ENCODE data around the gene PGLYRP1. TPM values are rescaled to one million over a fixed set of nuclear protein-coding genes. Genes with fewer than 3 reads are reported as not detected.

PGLYRP1 gene
- total and polyA plus RNA-seq, 2 of the 4 experiments (the other 2 are of a cell fraction), result not detected

- no peaks in the 10 kb centered on the region for H3K4me1 ChIP-seq (ENCODE audit: control insufficient read depth, insufficient read depth, low read length)
These were observed 3.0 kb upstream of the PGLYRP1 start for GRCh38 chr19:46025835-46026234.

More at GRCh38 chr19:46025835-46026234, 3.0 kb upstream of the PGLYRP1 start:
- H3K4me2 ChIP-seq (ENCODE audit: low read depth, low read length), result no peak overlapping the region
- no peak overlapping the region for H4K5ac ChIP-seq (ENCODE audit: low read depth, low read length)
- no peak overlapping the region for H2BK5ac ChIP-seq (ENCODE audit: low read depth, low read length, poor library complexity, severe bottlenecking)
- H2BK120ac ChIP-seq (ENCODE audit: low read depth, low read length), result no peak overlapping the region
- no peak overlapping the region for H3K4me3 ChIP-seq (ENCODE audit: insufficient read depth, low read depth, low read length)
- no peaks in the 10 kb centered on the region for H3K36me3 ChIP-seq (ENCODE audit: control insufficient read depth, insufficient read depth, low read length)
- no peak for TF ChIP-seq FOS (IDR thresholded peaks at IDR 0.05; ENCODE audit: low read depth, low read length)
- TF ChIP-seq MAFK (IDR thresholded peaks at IDR 0.05; ENCODE audit: low read depth, low read length), result no peak
- no peak for TF ChIP-seq POLR2A (IDR thresholded peaks at IDR 0.05; ENCODE audit: low read depth, low read length)
- TF ChIP-seq RCOR1 (IDR thresholded peaks at IDR 0.05; ENCODE audit: insufficient replicate concordance, low read length), result no peak
- TF ChIP-seq ELK1 (IDR thresholded peaks at IDR 0.05; ENCODE audit: borderline replicate concordance, low read depth, low read length), result no peak
- TF ChIP-seq SMC3 (IDR thresholded peaks at IDR 0.05; ENCODE audit: low read depth, low read length), result no peak
- TF ChIP-seq RAD21 (IDR thresholded peaks at IDR 0.05; ENCODE audit: low read length), result no peak
- no peak for TF ChIP-seq CTCF (conservative IDR thresholded peaks at IDR 0.05; ENCODE audit: low read depth, low read length)
- H3K14ac ChIP-seq (replicated peaks; ENCODE audit: low read depth, low read length), result no peak overlapping the region
- no peak overlapping the region for H4K91ac ChIP-seq (ENCODE audit: insufficient read depth, low read depth, low read length)
- WGBS, 2 experiments (ENCODE audit: extremely low coverage in 2 of 2, insufficient read length in 1 of 2), result no CpG with 5 or more reads among the region's 3 CpGs
- H2AK5ac ChIP-seq (ENCODE audit: low read depth, low read length), result no peak overlapping the region
- in situ Hi-C loops (cut with MboI; ENCODE audit: low sequenced_read_pairs), result loop anchor here (5.0 to 10.0 kb wide), 2 partner anchors 49 to 241 kb away; no protein-coding TSS in a partner anchor
- no peak overlapping the region for H3K9ac ChIP-seq (ENCODE audit: low read depth, low read length)
- H4K20me1 ChIP-seq (ENCODE audit: insufficient read depth, low read length), result no peaks in the 10 kb centered on the region
- no peak overlapping the region for H3K27ac ChIP-seq (ENCODE audit: insufficient read depth, low read length)
- no peak overlapping the region for H3K56ac ChIP-seq (ENCODE audit: extremely low read depth, insufficient read depth, low read length)
- intact Hi-C loops (cut with micrococcal nuclease), result loop anchor here (2.0 kb wide), 1 partner anchor 43 kb away; no protein-coding TSS in a partner anchor
- DNase-seq (no peak), ATAC-seq (ENCODE audit: low read depth) (no peak)
- no peak overlapping the region for H3K18ac ChIP-seq (ENCODE audit: low read depth, low read length)
- ChIA-PET CTCF (interaction anchor here (1.4 to 4.2 kb wide), 2 partner anchors 48 to 53 kb away, joined by 4 to 27 read pairs; no protein-coding TSS in a partner anchor), POLR2A (ENCODE audit: unreplicated experiment) (no interaction called here)
- no peak overlapping the region for H4K8ac ChIP-seq (ENCODE audit: low read depth in 2 of 2, low read length in 2 of 2)
- no peak overlapping the region for H3K23ac ChIP-seq (ENCODE audit: low read depth, low read length)
- H2BK15ac ChIP-seq (ENCODE audit: low read depth, low read length), result no peak overlapping the region
- no peaks in the 10 kb centered on the region for H3K9me1 ChIP-seq (ENCODE audit: insufficient read depth, low read length)
- H2BK20ac ChIP-seq (ENCODE audit: low read depth, low read length), result no peak overlapping the region
- no peaks in the 10 kb centered on the region for H3K9me3 ChIP-seq (ENCODE audit: control insufficient read depth, insufficient read depth, low read length)
- H3K27me3 ChIP-seq (ENCODE audit: control insufficient read depth, insufficient read depth, low read length), result peaks cover 4% of the 10 kb centered on the region; the same call in 1 of the 2 replicates
- H3K79me1 ChIP-seq (ENCODE audit: low read depth in 1 of 2, low read length in 2 of 2), result no peaks in the 10 kb centered on the region
- no peak overlapping the region for H3K4ac ChIP-seq (ENCODE audit: low read depth, low read length)
- BruUV-seq (replicated peaks), result no TSS peak
- no peak overlapping the region for H2AK9ac ChIP-seq (replicated peaks; ENCODE audit: low read depth, low read length, poor library complexity)
- dilution Hi-C loops (cut with HindIII; ENCODE audit: low sequenced_read_pairs, unreplicated experiment), result no loop called here
- no peak overlapping the region for H2AFZ ChIP-seq (replicated peaks; ENCODE audit: low read length, poor library complexity)
